ENCODE data around the gene GDPD3.

Gene GDPD3

GRCh38 chr16:30108059-30108850, 5.1 kb downstream of the GDPD3 start:
- DNase-seq (ENCODE audit: low spot score), result no peak
- H3K4me3 ChIP-seq, result no peak overlapping the region
- no peak for TF ChIP-seq CTCF (IDR thresholded peaks at IDR 0.05)
- H3K27ac ChIP-seq, result no peak overlapping the region

- no peak overlapping the region for H3K27ac ChIP-seq
These were observed 8.8 kb downstream of the GDPD3 start for GRCh38 chr16:30104492-30104891.

GRCh38 chr16:30104090-30104489, 9.2 kb downstream of the GDPD3 start:
- no peak overlapping the region for H3K4me3 ChIP-seq
- DNase-seq (ENCODE audit: low spot score), result no peak
- TF ChIP-seq CTCF (IDR thresholded peaks at IDR 0.05), result no peak
- H3K27ac ChIP-seq, result no peak overlapping the region

More at GRCh38 chr16:30104492-30104891, 8.8 kb downstream of the GDPD3 start:
- DNase-seq (ENCODE audit: low spot score), result no peak
- TF ChIP-seq CTCF (IDR thresholded peaks at IDR 0.05), result no peak
- no peak overlapping the region for H3K4me3 ChIP-seq

GRCh38 chr16:30096862-30097563, 16.3 kb downstream of the GDPD3 start:
- no peak for TF ChIP-seq CTCF (IDR thresholded peaks at IDR 0.05)
- Histone ChIP-seq H3K27ac (peak overlapping the region; percentile 90 to 100), H3K4me3 (peak overlapping the region; percentile 98)
- no peak for DNase-seq (ENCODE audit: low spot score)

GRCh38 chr16:30096105-30096861, 17.1 kb downstream of the GDPD3 start, which contains the start of gene YPEL3:
Gene YPEL3, minus strand, starts transcription at chr16:30096213. Its CDS starts 731 bp downstream, at chr16:30095482.
- DNase-seq (ENCODE audit: low spot score), result peak; percentile 93
- Histone ChIP-seq H3K4me3 (peak within 1 kb of the TSS; percentile 98), H3K27ac (peak within 1 kb of the TSS; percentile 90 to 100)
- no peak for TF ChIP-seq CTCF (IDR thresholded peaks at IDR 0.05)

GRCh38 chr16:30095166-30096078, 17.9 kb downstream of the GDPD3 start:
- Histone ChIP-seq H3K4me3 (peak overlapping the region; percentile 98), H3K27ac (peak overlapping the region; percentile 90 to 100)
- no peak for TF ChIP-seq CTCF (IDR thresholded peaks at IDR 0.05)
- no peak for DNase-seq (ENCODE audit: low spot score)

All from coronary artery (tissue), 2 donors.